HPDE6-E6E7 (cell line): ENCODE data around the gene NECTIN1.

Source experiments
- DNase-seq: peaks from one replicate; pipeline ENCODE4 v3.0.0; 2011; ENCODE audit warnings: missing footprints; ENCODE audit errors: extremely low spot score

NECTIN1 gene

GRCh38 chr11:119692540-119692820, 36.5 kb downstream of the NECTIN1 start:
- no peak for DNase-seq

- peak; percentile 96 for DNase-seq
These were observed 37.1 kb downstream of the NECTIN1 start for GRCh38 chr11:119691701-119692539.

GRCh38 chr11:119691020-119691666, 37.9 kb downstream of the NECTIN1 start:
- no peak for DNase-seq

- no peak for DNase-seq
These were observed 39.7 kb downstream of the NECTIN1 start for GRCh38 chr11:119689302-119689701.

GRCh38 chr11:119688356-119688755, 40.6 kb downstream of the NECTIN1 start:
- DNase-seq = no peak

- no peak for DNase-seq
These were observed 41.5 kb downstream of the NECTIN1 start for GRCh38 chr11:119687373-119688046.

DNA sequence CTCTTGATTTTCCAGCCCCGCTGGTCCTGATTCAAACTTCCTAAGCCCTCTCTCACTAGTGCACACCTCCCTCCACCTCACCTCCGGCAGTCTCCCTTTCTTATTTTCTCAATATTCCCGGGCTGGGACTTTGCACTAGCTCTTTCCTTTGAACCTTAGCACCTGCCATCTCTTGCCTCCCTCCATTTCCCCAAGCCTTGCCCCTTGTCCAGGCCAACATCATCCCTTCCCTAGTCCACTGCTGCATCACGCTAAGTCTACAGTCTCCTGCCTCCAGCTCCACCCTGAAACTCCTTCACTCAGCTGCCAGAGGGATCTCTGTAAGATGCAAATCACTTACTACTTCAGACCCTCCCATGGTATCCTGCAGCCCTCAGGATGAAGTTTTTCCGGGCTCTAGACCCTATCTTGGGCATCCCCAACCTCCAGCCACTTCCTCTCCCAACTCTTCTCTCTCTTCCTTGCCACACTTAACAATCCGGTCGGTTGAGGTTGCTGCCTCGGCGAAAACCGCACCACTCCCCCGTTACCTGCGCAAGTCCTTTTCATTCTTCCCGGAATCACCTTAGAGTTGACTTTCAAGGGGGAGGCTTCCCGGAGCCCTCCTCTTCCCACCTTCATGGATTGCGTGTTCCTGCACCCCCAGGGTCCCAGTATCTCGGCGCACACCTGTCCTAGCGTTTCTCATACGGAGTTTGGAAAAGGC, 42.7 kb downstream of the NECTIN1 start:
- no peak for DNase-seq

DNA sequence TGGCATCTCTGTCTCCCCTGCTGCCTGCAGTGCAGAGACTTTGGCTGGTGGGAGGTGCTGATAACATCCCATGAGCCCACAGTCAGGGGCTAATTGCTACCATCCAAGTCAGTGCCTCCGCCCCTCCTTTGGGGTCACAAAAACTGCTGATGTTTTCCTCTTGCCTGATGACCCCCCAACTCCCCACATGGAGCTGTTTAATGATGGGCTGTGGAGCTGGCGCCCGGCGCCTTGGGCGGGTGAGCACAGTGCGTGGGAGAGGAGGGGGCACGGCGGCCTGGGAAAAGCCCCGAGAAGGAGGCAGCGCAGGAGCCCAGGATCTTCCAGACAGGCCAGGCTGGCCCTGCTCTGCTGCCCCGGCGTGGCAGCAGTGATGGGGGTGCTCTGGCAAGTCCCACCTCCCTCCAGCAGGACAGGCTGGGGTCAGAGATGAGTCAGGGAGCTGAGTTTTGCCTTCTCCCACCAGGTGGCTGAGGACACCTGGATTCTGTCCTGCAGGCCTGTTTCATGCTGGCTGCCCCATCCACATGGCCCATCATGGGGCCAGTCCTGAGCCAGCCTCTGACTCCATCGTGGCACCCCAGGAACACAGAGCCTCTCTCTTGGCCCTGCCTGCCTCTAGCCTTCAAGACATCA, 43.8 kb downstream of the NECTIN1 start:
- no peak for DNase-seq

DNA sequence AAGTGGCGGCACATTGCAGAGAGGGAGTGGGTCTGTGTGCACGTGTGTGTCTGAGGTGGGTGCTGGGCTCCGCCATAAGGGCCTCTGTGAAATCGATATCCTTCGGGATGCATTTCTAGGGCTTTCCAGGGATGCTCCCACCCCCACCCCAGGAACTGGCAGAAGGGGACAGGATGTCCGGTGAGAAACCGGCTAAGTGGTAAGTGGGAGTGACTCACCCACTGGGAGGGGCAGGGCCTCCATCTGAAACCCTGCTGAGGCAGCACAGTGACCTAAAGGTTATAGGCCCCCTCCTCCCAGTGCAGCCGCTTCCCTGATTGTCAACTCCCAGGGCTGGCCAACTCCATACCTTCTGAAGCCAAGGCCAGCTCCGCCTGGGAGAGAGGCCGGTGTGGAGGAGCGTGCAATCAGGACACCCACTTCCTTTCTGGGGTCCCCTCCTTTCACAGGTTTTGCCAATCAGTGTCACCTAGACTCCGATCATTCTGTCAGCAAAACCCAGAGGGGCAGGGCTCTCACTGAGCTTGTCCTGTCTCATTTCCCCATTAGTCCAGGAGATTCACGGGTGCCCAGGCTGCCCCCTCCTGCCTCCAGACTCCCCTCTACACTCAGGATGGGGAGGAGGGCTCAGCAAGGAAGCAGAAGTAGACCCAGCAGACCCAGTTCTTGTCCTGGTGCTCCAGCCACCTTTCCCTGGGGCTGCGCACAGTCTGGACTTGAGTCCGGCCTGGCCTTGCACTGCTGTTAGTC, 44.5 kb downstream of the NECTIN1 start:
- DNase-seq = peak; percentile 82

DNA sequence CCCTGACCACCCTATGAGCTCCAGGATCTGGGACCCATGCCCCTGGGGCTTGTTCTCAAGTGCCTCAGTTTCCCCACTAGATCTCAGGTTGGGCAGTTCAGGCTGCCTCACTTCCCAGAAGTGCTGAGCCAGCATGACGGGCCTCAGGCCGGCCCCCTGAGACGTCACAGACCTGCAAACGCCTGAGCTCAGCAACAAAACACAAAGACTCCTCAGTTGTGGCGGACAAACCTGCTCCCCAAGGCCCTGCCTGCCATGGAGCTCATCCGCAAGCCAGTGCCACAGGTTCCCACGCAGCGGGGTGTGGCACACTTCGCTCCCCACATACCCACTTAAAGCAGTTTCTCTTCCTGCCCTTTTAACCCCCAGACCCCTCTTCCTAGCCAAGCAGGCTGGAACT, 45.2 kb downstream of the NECTIN1 start:
- no peak for DNase-seq

DNA sequence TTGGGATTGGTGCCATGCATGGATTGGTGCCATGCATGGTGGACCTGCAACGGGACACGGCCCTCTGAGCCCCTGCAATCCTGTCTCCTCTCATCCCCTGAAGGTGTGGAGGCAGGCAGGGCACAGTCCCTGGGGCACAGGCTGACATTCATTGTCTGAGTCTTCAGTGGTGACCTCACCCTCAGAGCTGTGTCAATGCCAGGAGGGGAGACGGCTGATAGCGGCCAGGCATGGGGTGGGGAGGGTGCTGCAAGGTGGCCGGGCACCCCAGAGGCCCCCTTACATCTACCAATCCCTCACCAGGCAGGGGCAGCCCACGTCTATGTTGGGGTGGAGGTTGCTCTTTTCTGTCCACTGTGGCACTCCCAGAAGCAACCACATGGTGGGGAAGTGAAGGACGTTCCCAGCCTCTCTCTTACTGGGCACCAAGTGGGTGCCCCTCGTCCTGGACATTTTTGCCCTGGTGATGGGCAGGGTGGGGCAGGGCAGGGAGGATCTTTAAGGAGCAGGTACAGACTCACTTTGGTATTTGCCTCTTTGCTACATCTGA, 47.6 kb downstream of the NECTIN1 start:
- no peak for DNase-seq

DNA sequence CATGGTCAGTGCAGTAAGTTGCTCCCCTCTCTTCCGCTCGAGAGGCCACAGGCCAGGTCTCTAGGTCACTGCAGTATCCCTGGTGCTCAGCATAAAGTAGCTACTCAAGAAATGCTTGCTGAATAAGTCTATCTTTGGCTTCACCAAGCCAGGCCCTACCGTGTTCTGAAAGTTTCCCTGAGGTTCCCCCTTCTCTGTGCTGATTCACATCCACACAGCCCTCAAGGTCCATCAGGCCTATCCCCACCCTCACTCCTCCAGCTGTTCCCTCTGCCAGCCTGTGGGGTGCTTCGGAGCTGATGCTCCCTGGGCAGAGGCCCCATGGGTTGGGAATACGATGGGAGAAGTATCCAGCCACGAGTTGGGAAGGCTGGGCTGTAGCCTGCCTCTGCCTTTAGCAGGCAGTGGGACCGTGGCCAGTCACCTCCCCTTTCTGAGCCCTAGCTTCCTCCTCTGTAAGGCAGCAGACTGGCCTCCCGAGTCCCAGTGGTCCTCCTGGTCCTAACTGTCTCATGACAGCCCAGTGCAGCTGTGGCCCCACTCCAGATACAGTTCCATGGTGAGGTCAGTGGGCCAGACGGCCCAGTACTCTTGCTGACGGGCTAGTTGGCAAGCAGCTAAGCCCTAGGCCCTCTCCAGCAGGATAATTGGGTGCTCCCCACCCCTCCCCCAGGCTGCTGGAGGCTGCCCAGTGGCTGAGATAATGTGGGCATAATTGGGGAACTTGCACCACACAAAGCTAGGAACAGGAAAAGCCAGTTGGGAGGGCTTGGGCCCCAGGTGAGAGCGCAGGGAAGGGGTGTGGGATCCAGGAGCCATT, 48.2 kb downstream of the NECTIN1 start:
- DNase-seq = no peak

DNA sequence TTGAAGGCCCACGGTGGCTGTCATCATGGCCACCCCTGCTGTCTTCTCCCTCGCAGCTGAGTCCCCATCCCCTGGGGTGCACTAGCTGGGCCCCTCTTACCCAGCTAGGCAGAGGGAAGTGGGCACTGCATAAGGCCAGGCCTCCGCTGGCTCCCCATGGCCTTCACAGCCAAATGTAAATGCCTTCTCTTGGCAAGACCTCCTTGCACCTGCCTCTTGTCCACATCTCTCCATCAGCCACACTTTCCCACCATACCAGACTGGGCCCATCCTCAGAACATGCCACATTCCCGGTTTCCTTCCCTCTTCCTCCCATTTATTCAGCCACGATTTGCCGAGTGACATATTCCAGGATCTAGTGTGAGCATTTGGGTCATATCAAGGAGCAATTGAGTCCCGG, 49.7 kb downstream of the NECTIN1 start:
- DNase-seq = no peak

GRCh38 chr11:119678351-119678750, 50.6 kb downstream of the NECTIN1 start:
- DNase-seq = no peak

DNA sequence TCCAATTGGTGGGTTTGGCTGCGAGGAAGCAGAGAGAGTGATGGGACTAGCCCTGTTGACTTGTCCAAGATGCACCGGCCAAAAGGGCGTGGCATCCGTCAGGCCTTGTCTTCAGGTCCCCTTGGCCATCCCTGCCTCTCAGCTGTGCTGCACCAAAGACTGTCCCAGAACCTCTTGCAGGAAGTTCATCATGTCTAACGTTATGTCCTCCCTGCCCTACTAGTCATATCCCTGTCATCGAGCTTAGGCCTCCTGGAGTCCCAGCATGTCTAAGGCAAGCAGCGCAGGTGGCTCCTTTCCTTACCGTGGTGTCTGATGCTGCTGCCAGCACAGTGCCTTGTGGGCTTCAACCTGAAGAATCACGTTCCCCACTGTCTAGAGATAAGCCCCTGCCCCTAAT, 51.2 kb downstream of the NECTIN1 start:
- no peak for DNase-seq

- no peak for DNase-seq
These were observed 52.5 kb downstream of the NECTIN1 start for GRCh38 chr11:119676461-119677020.

GRCh38 chr11:119673759-119674336, 55.2 kb downstream of the NECTIN1 start:
- DNase-seq = no peak

- no peak for DNase-seq
These were observed 55.8 kb downstream of the NECTIN1 start for GRCh38 chr11:119673052-119673758.

DNA sequence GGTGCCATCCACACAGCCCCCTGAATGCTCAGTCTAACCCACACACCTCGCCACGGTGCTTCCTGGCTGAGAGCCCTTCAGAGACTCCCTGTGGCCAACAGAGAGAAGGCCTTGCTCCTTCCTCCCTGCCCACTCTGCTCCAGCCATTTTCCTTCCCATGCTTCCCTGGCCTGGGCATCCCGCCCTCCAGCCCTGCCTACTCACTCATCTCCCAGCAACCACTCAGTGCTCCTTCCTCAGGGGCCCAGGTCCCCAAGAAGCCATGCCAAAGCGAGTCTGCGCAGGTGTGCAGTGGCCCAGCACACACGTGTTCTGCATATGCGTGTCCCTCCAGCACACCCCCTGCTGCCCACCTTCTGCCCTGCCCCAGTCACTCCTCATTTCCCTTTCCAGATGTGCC, 56.4 kb downstream of the NECTIN1 start:
- no peak for DNase-seq
